ENCODE data around the gene TRIM60. TPM values are rescaled to one million over a fixed set of nuclear protein-coding genes. Genes with fewer than 3 reads are reported as not detected.
"Not testable (repeated sequence)": the region's sequence is repeated elsewhere in the genome, so short reads cannot be mapped to it uniquely, and the experiment has no call there.

The TRIM60 gene
- total RNA-seq, 1 donor from 2014 or later = not detected

- H3K36me3 Mint-ChIP-seq (ENCODE audit: low read depth, unreplicated experiment); DNase-seq (ENCODE audit: low read depth); H3K79me2 ChIP-seq (ENCODE audit: insufficient read depth, low read length); H3K4me1 Mint-ChIP-seq (ENCODE audit: low read depth, unreplicated experiment); H3K27ac Mint-ChIP-seq (ENCODE audit: unreplicated experiment); H3K9me3 ChIP-seq (ENCODE audit: insufficient read depth, low read depth, low read length); H3K4me1 ChIP-seq (ENCODE audit: insufficient read depth, low read length); H3K4me2 ChIP-seq (ENCODE audit: low read length); H3K27me3 Mint-ChIP-seq (ENCODE audit: low read depth, unreplicated experiment); H3K9me3 Mint-ChIP-seq (ENCODE audit: unreplicated experiment); H3K27me3 ChIP-seq (ENCODE audit: insufficient read depth, low read length); H3K4me3 Mint-ChIP-seq (ENCODE audit: unreplicated experiment); H3K9ac ChIP-seq (ENCODE audit: low read length); H2AFZ ChIP-seq (ENCODE audit: low read depth, low read length); H3K27ac ChIP-seq (ENCODE audit: low read depth, low read length); H3K36me3 ChIP-seq (ENCODE audit: insufficient read depth, low read length); H4K20me1 ChIP-seq (ENCODE audit: insufficient read depth, low read length); H3K4me3 ChIP-seq (ENCODE audit: insufficient read depth, low read depth, low read length); FAIRE-seq: not testable (repeated sequence)
These were observed 6.0 kb upstream of the TRIM60 start for GRCh38 chr4:165025782-165026181.

GRCh38 chr4:165027762-165028402, 3.9 kb upstream of the TRIM60 start:
- TF ChIP-seq CTCF (IDR thresholded peaks at IDR 0.05; ENCODE audit: insufficient read depth, low read depth, low read length) (no peak), EZH2 (IDR thresholded peaks at IDR 0.05; ENCODE audit: insufficient read depth, low read length) (no peak)
- Histone ChIP-seq H3K4me1 (ENCODE audit: insufficient read depth, low read length) (no peaks in the 10 kb centered on the region), H3K79me2 (ENCODE audit: insufficient read depth, low read length) (no peaks in the 10 kb centered on the region), H3K9me3 (ENCODE audit: insufficient read depth, low read depth, low read length) (no peaks in the 10 kb centered on the region), H3K4me2 (ENCODE audit: low read length) (no peak overlapping the region), H3K27ac (ENCODE audit: low read depth, low read length) (no peak overlapping the region), H4K20me1 (ENCODE audit: insufficient read depth, low read length) (no peaks in the 10 kb centered on the region), H3K27me3 (ENCODE audit: insufficient read depth, low read length) (no peaks in the 10 kb centered on the region), H3K9ac (ENCODE audit: low read length) (no peak overlapping the region), H3K36me3 (ENCODE audit: insufficient read depth, low read length) (no peaks in the 10 kb centered on the region), H3K4me3 (ENCODE audit: insufficient read depth, low read depth, low read length) (no peak overlapping the region), H2AFZ (ENCODE audit: low read depth, low read length) (no peak overlapping the region)
- no peak overlapping the region for H3K4me3 Mint-ChIP-seq (ENCODE audit: unreplicated experiment)
- no peaks in the 10 kb centered on the region for H3K27me3 Mint-ChIP-seq (ENCODE audit: low read depth, unreplicated experiment)
- no peak for DNase-seq (ENCODE audit: low read depth)
- no peaks in the 10 kb centered on the region for H3K9me3 Mint-ChIP-seq (ENCODE audit: unreplicated experiment)
- no peak overlapping the region for H3K27ac Mint-ChIP-seq (ENCODE audit: unreplicated experiment)
- peaks cover 4% of the 10 kb centered on the region for H3K4me1 Mint-ChIP-seq (ENCODE audit: low read depth, unreplicated experiment)
- no peaks in the 10 kb centered on the region for H3K36me3 Mint-ChIP-seq (ENCODE audit: low read depth, unreplicated experiment)
- FAIRE-seq = no peak

- no peak overlapping the region for H2AFZ ChIP-seq (ENCODE audit: low read depth, low read length)
- H3K4me1 ChIP-seq (ENCODE audit: insufficient read depth, low read length) = no peaks in the 10 kb centered on the region
- no peaks in the 10 kb centered on the region for H3K4me1 Mint-ChIP-seq (ENCODE audit: low read depth, unreplicated experiment)
- DNase-seq (ENCODE audit: low read depth) = no peak
- no peaks in the 10 kb centered on the region for H3K9me3 ChIP-seq (ENCODE audit: insufficient read depth, low read depth, low read length)
- H3K4me2 ChIP-seq (ENCODE audit: low read length) = no peak overlapping the region
- TF ChIP-seq CTCF (IDR thresholded peaks at IDR 0.05; ENCODE audit: insufficient read depth, low read depth, low read length) (no peak), EZH2 (IDR thresholded peaks at IDR 0.05; ENCODE audit: insufficient read depth, low read length) (no peak)
- no peaks in the 10 kb centered on the region for H3K79me2 ChIP-seq (ENCODE audit: insufficient read depth, low read length)
- no peaks in the 10 kb centered on the region for H3K27me3 Mint-ChIP-seq (ENCODE audit: low read depth, unreplicated experiment)
- no peaks in the 10 kb centered on the region for H3K9me3 Mint-ChIP-seq (ENCODE audit: unreplicated experiment)
- H3K27me3 ChIP-seq (ENCODE audit: insufficient read depth, low read length) = no peaks in the 10 kb centered on the region
- no peak for FAIRE-seq
- no peaks in the 10 kb centered on the region for H3K36me3 ChIP-seq (ENCODE audit: insufficient read depth, low read length)
- no peaks in the 10 kb centered on the region for H4K20me1 ChIP-seq (ENCODE audit: insufficient read depth, low read length)
- no peak overlapping the region for H3K9ac ChIP-seq (ENCODE audit: low read length)
- no peak overlapping the region for H3K4me3 Mint-ChIP-seq (ENCODE audit: unreplicated experiment)
- H3K36me3 Mint-ChIP-seq (ENCODE audit: low read depth, unreplicated experiment) = no peaks in the 10 kb centered on the region
- no peak overlapping the region for H3K4me3 ChIP-seq (ENCODE audit: insufficient read depth, low read depth, low read length)
- no peak overlapping the region for H3K27ac Mint-ChIP-seq (ENCODE audit: unreplicated experiment)
- H3K27ac ChIP-seq (ENCODE audit: low read depth, low read length) = no peak overlapping the region
These were observed 16.4 kb downstream of the TRIM60 start for GRCh38 chr4:165048170-165048569.
